ENCODE data around the gene DPP4. TPM values are rescaled to one million over a fixed set of nuclear protein-coding genes. Genes with fewer than 3 reads are reported as not detected.
A peak's percentile ranks its signal among the peaks of the same experiment; 100 is the strongest.

DPP4 gene
- total and polyA plus RNA-seq, 2 experiments from 2014 or later: 149 to 218 TPM

DNA sequence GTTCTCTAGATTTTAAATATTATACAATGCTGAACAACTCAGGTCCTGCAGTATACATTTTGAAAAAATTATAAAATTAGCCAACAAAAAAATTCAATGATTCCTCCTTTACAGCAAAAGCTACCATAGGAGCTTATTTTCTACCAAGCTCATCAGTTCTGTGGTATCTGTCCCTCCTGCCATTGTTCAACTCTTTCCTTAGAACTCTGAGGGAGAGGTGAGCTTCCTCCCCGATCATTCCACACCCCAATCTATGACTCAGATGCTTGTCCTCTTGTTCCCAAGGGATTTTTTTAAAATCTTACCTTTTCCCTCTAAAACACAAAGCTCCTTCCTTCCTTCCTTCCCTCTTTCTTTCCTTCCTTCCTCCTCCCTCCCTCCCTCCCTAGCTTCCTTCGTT, 13.5 kb downstream of the DPP4 start:
- H2AFZ ChIP-seq: no peak overlapping the region
- H3K9me2 ChIP-seq (replicated peaks; ENCODE audit: insufficient read depth): no peaks in the 10 kb centered on the region
- H3K27ac ChIP-seq: no peak overlapping the region
- WGBS (ENCODE audit: low lambda C conversion rate, missing lambda C conversion rate): 84% methylated on average over 1 of the region's 2 CpGs
- H3K4me2 ChIP-seq: no peak overlapping the region
- no peak overlapping the region for H3K4me3 ChIP-seq
- H3K36me3 ChIP-seq (replicated peaks; ENCODE audit: insufficient read depth, low read depth): no peaks in the 10 kb centered on the region
- H3K4me1 ChIP-seq (ENCODE audit: insufficient read depth): no peaks in the 10 kb centered on the region
- peaks cover 9% of the 10 kb centered on the region for H3K9me3 ChIP-seq (ENCODE audit: low read depth)
- peaks cover 85% of the 10 kb centered on the region for H3K79me2 ChIP-seq
- TF ChIP-seq EZH2 (IDR thresholded peaks at IDR 0.05; ENCODE audit: borderline replicate concordance) (no peak), EZH2phosphoT487 (IDR thresholded peaks at IDR 0.05; ENCODE audit: low read depth, severe bottlenecking, unreplicated experiment) (no peak)
- TF ChIP-seq, protein P1, sequence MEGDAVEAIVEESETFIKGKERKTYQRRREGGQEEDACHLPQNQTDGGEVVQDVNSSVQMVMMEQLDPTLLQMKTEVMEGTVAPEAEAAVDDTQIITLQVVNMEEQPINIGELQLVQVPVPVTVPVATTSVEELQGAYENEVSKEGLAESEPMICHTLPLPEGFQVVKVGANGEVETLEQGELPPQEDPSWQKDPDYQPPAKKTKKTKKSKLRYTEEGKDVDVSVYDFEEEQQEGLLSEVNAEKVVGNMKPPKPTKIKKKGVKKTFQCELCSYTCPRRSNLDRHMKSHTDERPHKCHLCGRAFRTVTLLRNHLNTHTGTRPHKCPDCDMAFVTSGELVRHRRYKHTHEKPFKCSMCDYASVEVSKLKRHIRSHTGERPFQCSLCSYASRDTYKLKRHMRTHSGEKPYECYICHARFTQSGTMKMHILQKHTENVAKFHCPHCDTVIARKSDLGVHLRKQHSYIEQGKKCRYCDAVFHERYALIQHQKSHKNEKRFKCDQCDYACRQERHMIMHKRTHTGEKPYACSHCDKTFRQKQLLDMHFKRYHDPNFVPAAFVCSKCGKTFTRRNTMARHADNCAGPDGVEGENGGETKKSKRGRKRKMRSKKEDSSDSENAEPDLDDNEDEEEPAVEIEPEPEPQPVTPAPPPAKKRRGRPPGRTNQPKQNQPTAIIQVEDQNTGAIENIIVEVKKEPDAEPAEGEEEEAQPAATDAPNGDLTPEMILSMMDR (IDR thresholded peaks at IDR 0.05; ENCODE audit: poor library complexity): no peak
- no peak for DNase-seq (ENCODE audit: low spot score)
- no peaks in the 10 kb centered on the region for H3K27me3 ChIP-seq
- H4K20me1 ChIP-seq (ENCODE audit: insufficient read depth, poor library complexity, severe bottlenecking): no peaks in the 10 kb centered on the region

DNA sequence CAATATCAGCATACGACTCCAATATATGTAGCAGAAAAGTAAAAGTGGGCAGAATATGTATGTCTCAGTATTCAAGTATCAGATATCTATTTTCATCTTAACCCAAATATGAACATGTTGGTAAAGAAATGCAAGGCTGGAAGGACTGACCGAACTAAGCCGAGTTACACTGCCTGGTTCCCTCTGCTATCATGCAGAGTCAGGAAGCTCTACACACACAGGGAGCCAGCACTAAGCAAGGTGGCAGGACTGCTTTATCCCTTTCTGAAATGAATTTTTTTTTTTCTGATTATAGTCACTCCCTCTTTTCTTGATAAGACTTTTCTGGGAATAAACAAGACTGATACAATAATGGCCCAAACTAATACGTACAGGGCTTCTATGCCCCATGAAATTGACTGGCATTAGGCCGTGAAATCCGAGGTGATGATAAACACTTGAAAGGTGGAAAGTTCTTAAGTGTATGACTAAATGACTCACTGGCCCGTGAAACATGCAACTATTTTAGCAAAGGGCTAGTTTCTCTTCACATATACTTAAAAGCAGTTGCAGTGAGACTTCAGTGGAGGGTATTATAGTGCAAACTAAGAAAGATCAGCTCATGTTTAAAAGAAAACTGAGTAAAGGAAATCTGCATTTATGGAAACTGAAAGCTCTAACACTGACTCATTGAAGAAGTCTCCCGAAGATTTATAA, 14.9 kb downstream of the DPP4 start:
- H3K27ac ChIP-seq: no peak overlapping the region
- no peak overlapping the region for H2AFZ ChIP-seq
- no peaks in the 10 kb centered on the region for H3K27me3 ChIP-seq
- no peak overlapping the region for H3K4me3 ChIP-seq
- H3K79me2 ChIP-seq: peaks cover 84% of the 10 kb centered on the region
- WGBS (ENCODE audit: low lambda C conversion rate, missing lambda C conversion rate): 76% methylated on average over 8 of the region's 8 CpGs
- H3K4me1 ChIP-seq (ENCODE audit: insufficient read depth): no peaks in the 10 kb centered on the region
- TF ChIP-seq EZH2 (IDR thresholded peaks at IDR 0.05; ENCODE audit: borderline replicate concordance) (no peak), EZH2phosphoT487 (IDR thresholded peaks at IDR 0.05; ENCODE audit: low read depth, severe bottlenecking, unreplicated experiment) (no peak)
- TF ChIP-seq, protein P1 (IDR thresholded peaks at IDR 0.05; ENCODE audit: poor library complexity): no peak
- H3K4me2 ChIP-seq: peak overlapping the region; percentile 2
- H3K9me2 ChIP-seq (replicated peaks; ENCODE audit: insufficient read depth): no peaks in the 10 kb centered on the region
- H4K20me1 ChIP-seq (ENCODE audit: insufficient read depth, poor library complexity, severe bottlenecking): no peaks in the 10 kb centered on the region
- H3K9me3 ChIP-seq (ENCODE audit: low read depth): peaks cover 9% of the 10 kb centered on the region
- no peaks in the 10 kb centered on the region for H3K36me3 ChIP-seq (replicated peaks; ENCODE audit: insufficient read depth, low read depth)
- DNase-seq (ENCODE audit: low spot score): no peak

DNA sequence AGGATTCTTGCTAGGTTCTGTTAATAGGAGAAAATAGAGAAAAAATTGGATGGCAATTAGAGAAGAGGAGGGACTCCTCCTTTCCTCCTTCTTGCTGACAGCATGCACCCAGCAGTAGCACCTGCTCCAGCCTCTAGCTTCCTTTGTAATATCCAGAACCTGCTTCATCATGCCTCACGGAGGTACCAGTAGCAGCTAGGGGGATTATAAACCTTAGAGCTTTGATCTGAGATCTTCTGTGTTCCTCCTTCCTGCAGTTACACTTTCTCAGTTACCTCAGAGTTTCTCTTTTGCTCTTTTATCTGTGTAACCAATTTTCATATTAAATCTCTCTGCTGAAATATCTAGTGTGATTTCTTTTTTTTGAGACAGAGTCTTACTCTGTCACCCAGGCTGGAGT, 16.6 kb downstream of the DPP4 start:
- H2AFZ ChIP-seq: no peak overlapping the region
- H3K36me3 ChIP-seq (replicated peaks; ENCODE audit: insufficient read depth, low read depth): no peaks in the 10 kb centered on the region
- H3K79me2 ChIP-seq: peaks cover 77% of the 10 kb centered on the region
- H3K9me2 ChIP-seq (replicated peaks; ENCODE audit: insufficient read depth): no peaks in the 10 kb centered on the region
- H3K27ac ChIP-seq: no peak overlapping the region
- TF ChIP-seq, protein P1 (IDR thresholded peaks at IDR 0.05; ENCODE audit: poor library complexity): no peak
- no peak for TF ChIP-seq EZH2 (IDR thresholded peaks at IDR 0.05; ENCODE audit: borderline replicate concordance)
- no peak for TF ChIP-seq EZH2phosphoT487 (IDR thresholded peaks at IDR 0.05; ENCODE audit: low read depth, severe bottlenecking, unreplicated experiment)
- 73% methylated on average over 1 of the region's 1 CpG for whole genome bisulfite sequencing (ENCODE audit: low lambda C conversion rate, missing lambda C conversion rate)
- no peak for DNase-seq (ENCODE audit: low spot score)
- no peak overlapping the region for H3K4me3 ChIP-seq
- no peaks in the 10 kb centered on the region for H4K20me1 ChIP-seq (ENCODE audit: insufficient read depth, poor library complexity, severe bottlenecking)
- no peaks in the 10 kb centered on the region for H3K4me1 ChIP-seq (ENCODE audit: insufficient read depth)
- H3K27me3 ChIP-seq: no peaks in the 10 kb centered on the region
- H3K4me2 ChIP-seq: no peak overlapping the region
- peaks cover 9% of the 10 kb centered on the region for H3K9me3 ChIP-seq (ENCODE audit: low read depth)
